Psoas muscle (tissue), 8 donors: ENCODE results near the gene AGO1. TPM values are rescaled to one million over a fixed set of nuclear protein-coding genes. Genes with fewer than 3 reads are reported as not detected.

Experiments
- ATAC-seq, 4 donors: fragments of 200-7000 bp; cut with Tn5 transposase; one replicate each; pipeline ENCODE4 v1.9.1; 2020; ENCODE audit warnings: moderate library complexity in 3 of 4, mild to moderate bottlenecking in 2 of 4
- DNase-seq, 2 donors: peaks; one replicate each; pipeline ENCODE4 v3.0.0-alpha.2; 2020
- H3K27ac ChIP-seq: fragments of 200-600 bp; one replicate; pipeline ENCODE4 v1.8.0; 2022
- H3K27me3 ChIP-seq, 3 donors: fragments of 200-600 bp in 1 of 3; one replicate each; pipeline versions ENCODE4 v1.6.1 to v1.8.0; 2013 to 2022; ENCODE audit warnings: low read length in 2 of 3, mild to moderate bottlenecking in 2 of 3, moderate library complexity in 1 of 3; ENCODE audit not compliant: insufficient read depth in 3 of 3
- H3K36me3 ChIP-seq, 2 donors: fragments of 200-600 bp in 1 of 2; one replicate each; pipeline versions ENCODE4 v1.6.1 to v1.8.0; 2013 to 2022; ENCODE audit warnings: low read depth in 1 of 2, mild to moderate bottlenecking in 1 of 2, moderate library complexity in 1 of 2; ENCODE audit not compliant: insufficient read depth in 1 of 2
- H3K4me1 ChIP-seq: fragments of 200-600 bp; one replicate; pipeline ENCODE4 v1.8.0; 2022
- H3K4me3 ChIP-seq: fragments of 200-600 bp; one replicate; pipeline ENCODE4 v1.8.0; 2022; ENCODE audit warnings: mild to moderate bottlenecking
- H3K9me3 ChIP-seq: fragments of 200-600 bp; one replicate; pipeline ENCODE4 v1.8.0; 2022
- WGBS, 3 donors: extraction: QIAGEN DNeasy Blood & Tissue Kit; methylation state at CpG; one replicate each; pipeline versions ENCODE4 v1.1.6 to v1.1.7; 2013; 5-methylcytosine and 5-hydroxymethylcytosine counted together
- intact Hi-C, 2 donors: fragments of 100-400 bp; cut with DNase I; formaldehyde crosslinking; loops; one replicate each; pipeline versions ENCODE4 v1.11.0 to v1.14.2; 2022
- polyA plus RNA-seq, 3 donors: library from polyadenylated mRNA; stranded (reverse); fragments of 200-250 nt; gene quantifications; one replicate each; pipeline ENCODE4 v1.2.3, GENCODE V29; 2013
- total RNA-seq, 4 donors: library from RNA; stranded (reverse); fragmentation: NEBNext Ultra II Directional in 2 of 4; extraction: Animal tissue kit (Norgen Biotek cat#: 25700) in 2 of 4; gene quantifications; one replicate each; pipeline versions ENCODE4 v1.2.1 to v1.2.4, GENCODE V29; 2021 to 2023
- TF ChIP-seq, protein P1 (sequence below): fragments of 200-600 bp; IDR thresholded peaks from one replicate; pipeline ENCODE4 v1.8.0; 2022; ENCODE audit warnings: antibody characterized with exemption
- donor health status: healthy with polysubstance abuse.
- donor health status: DM: no; HTN: no; CAD: no; lungs with moderate emphysema.
- donor health status: Bipolar disorder and iron deficiency.
- donor health status: healthy.
- donor health status: DM: yes; HTN: yes; CAD: no.
- donor health status: DM: no; HTN: no; CAD: no.
- donor health status: DM: no; HTN: no; CAD: no.
- donor health status: DM: yes; HTN: yes; CAD: no.

The AGO1 gene
- total and polyA plus RNA-seq, 7 donors = 2.2 to 16.3 (median 9.8) TPM

DNA sequence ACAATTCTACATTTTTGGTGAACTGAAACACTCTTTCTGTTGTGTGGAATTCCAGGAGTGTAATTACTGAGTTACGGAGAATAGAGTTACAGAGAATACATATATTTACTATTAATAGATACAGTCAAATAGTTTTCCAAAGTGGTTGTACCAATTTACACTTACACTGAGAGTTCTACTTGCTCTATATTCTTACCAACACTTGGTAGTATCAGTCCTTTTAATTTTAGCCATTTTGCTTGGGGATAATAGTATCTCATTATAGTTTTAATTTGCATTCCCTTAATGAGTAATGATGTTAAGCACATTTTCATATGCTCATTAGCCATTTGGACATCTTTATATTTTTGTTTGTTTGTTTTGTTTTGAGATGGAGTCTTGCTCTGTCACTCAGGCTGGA lies 46.3 kb upstream of the AGO1 start:
- H3K9me3 ChIP-seq = no peaks in the 10 kb centered on the region
- H3K4me3 ChIP-seq = no peak overlapping the region
- H3K27ac ChIP-seq = no peak overlapping the region
- H3K27me3 ChIP-seq = no peaks in the 10 kb centered on the region
- DNase-seq = no peak
- TF ChIP-seq, protein P1, sequence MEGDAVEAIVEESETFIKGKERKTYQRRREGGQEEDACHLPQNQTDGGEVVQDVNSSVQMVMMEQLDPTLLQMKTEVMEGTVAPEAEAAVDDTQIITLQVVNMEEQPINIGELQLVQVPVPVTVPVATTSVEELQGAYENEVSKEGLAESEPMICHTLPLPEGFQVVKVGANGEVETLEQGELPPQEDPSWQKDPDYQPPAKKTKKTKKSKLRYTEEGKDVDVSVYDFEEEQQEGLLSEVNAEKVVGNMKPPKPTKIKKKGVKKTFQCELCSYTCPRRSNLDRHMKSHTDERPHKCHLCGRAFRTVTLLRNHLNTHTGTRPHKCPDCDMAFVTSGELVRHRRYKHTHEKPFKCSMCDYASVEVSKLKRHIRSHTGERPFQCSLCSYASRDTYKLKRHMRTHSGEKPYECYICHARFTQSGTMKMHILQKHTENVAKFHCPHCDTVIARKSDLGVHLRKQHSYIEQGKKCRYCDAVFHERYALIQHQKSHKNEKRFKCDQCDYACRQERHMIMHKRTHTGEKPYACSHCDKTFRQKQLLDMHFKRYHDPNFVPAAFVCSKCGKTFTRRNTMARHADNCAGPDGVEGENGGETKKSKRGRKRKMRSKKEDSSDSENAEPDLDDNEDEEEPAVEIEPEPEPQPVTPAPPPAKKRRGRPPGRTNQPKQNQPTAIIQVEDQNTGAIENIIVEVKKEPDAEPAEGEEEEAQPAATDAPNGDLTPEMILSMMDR = no peak
- intact Hi-C loops = no loop called here
- H3K36me3 ChIP-seq = peaks cover 0 to 98% of the 10 kb centered on the region in 2 donors
- no peak for ATAC-seq
- 94% methylated on average over 1 of the region's 1 CpG for WGBS, 3 donors
- no peaks in the 10 kb centered on the region for H3K4me1 ChIP-seq

DNA sequence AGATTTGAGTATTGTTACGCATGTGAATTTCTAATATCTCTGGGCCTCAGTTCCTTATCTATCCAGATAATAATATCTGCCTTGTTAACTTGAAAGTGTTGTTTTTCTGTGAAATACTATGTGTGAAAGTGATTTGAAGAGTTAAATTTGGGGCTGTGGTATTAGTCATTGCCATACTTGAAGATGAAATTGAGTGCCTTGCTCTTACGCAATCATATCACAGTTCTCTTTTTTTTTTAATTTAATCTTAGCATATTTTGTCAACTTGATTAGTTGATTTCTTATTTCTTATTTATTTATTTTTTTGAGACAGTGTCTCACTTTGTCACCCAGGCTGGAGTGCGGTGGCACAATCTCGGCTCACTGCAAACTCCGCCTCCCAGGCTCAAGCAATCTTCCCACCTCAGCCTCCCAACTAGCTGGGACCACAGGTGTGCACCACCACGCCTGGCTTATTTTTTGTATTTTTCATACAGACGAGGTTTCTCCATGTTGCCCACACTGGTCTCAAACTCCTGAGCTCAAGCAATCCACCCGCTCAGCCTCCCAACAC lies 44.2 kb upstream of the AGO1 start:
- Histone ChIP-seq H3K27ac (no peak overlapping the region), H3K4me1 (no peaks in the 10 kb centered on the region), H3K36me3 (peaks cover 0 to 98% of the 10 kb centered on the region in 2 donors), H3K4me3 (no peak overlapping the region), H3K27me3 (no peaks in the 10 kb centered on the region), H3K9me3 (no peaks in the 10 kb centered on the region)
- no peak for DNase-seq
- WGBS, 3 donors = 95 to 99% (median 97%) methylated on average over 8 of the region's 8 CpGs
- TF ChIP-seq, protein P1 = no peak
- intact Hi-C loops = no loop called here
- ATAC-seq = no peak

DNA sequence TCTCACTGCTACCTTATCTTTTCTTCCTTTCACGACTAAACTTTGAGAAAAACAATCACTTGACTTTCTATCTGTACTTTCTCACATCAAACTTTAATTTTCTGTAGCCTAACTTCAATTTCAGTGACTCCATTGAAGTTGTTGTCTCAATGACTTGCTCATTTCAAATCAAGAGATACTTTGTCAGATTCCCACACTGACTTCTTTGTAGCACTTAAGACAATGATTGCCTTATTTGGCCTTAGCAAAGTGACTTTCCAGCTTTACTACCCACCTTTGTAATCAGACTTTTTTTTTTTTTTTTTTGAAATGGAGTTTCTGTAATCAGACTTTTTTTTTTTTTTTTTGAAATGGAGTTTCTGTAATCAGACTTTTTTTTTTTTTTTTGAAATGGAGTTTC lies 38.2 kb upstream of the AGO1 start:
- WGBS, 3 donors = 93 to 96% (median 96%) methylated on average over 1 of the region's 1 CpG
- H3K27me3 ChIP-seq = no peaks in the 10 kb centered on the region
- ATAC-seq = no peak
- H3K27ac ChIP-seq = no peak overlapping the region
- H3K4me1 ChIP-seq = peaks cover 7% of the 10 kb centered on the region
- H3K36me3 ChIP-seq = peaks cover 0 to 65% of the 10 kb centered on the region in 2 donors
- intact Hi-C loops = loop anchor here in 1 of 2 donors (10.0 kb wide), 1 partner anchor 210 kb away; no protein-coding TSS in a partner anchor
- no peaks in the 10 kb centered on the region for H3K9me3 ChIP-seq
- TF ChIP-seq, protein P1 = no peak
- no peak overlapping the region for H3K4me3 ChIP-seq
- no peak for DNase-seq

DNA sequence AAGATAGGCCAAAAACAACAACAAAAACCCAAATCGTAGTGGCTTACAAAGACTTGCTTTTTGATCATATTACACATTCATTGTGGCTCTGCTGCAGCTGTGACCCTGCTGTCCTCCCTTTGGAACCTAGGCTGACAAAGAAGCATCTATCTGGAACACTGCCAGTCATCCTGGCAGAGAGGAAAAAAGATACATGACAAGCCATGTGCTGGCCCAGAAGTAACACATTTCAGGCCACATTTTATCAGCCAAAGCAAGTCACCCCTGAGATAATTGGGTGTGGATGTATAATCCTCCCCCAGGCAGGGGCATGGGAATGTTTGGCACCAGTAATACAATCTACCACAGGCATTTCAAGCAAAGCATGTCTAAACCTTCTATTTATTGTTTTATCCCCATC lies 37.2 kb upstream of the AGO1 start:
- ATAC-seq = no peak
- no peak for DNase-seq

More for the DNA sequence above, 37.2 kb upstream of the AGO1 start:
- Histone ChIP-seq H3K27me3 (no peaks in the 10 kb centered on the region), H3K4me3 (no peak overlapping the region), H3K9me3 (no peaks in the 10 kb centered on the region), H3K27ac (no peak overlapping the region), H3K36me3 (peaks cover 0 to 65% of the 10 kb centered on the region in 2 donors), H3K4me1 (peaks cover 8% of the 10 kb centered on the region)
- intact Hi-C loops = loop anchor here in 1 of 2 donors (10.0 kb wide), 1 partner anchor 209 kb away; no protein-coding TSS in a partner anchor
- TF ChIP-seq, protein P1 = no peak
- 6 to 31% (median 19%) methylated on average over 1 of the region's 1 CpG for WGBS, 3 donors
